Left lobe of liver (tissue), 2 donors: ENCODE data around the gene RNF227. TPM values are rescaled to one million over a fixed set of nuclear protein-coding genes. Genes with fewer than 3 reads are reported as not detected.
A peak's percentile ranks its signal among the peaks of the same experiment; 100 is the strongest.

ENCODE experiments used
- ATAC-seq: fragments of 200-7000 bp; cut with Tn5 transposase; one replicate; pipeline ENCODE4 v1.9.1; 2020; ENCODE audit warnings: mild to moderate bottlenecking, moderate library complexity
- DNase-seq: peaks from one replicate; pipeline ENCODE4 v3.0.0-alpha.2; 2020; ENCODE audit warnings: low spot score
- total RNA-seq: library from RNA; stranded (reverse); gene quantifications from one replicate; pipeline ENCODE4 v1.2.1, GENCODE V29; 2021
- donor health status: DM: no; HTN: no; CAD: no; lungs with moderate emphysema.
- donor health status: DM: no; HTN: yes; CAD: no.

The RNF227 gene
- total RNA-seq, 1 donor from 2014 or later = 0.23 TPM

- no peak for ATAC-seq
- no peak for DNase-seq
Observed at GRCh38 chr17:7930841-7931631, 14.9 kb upstream of the RNF227 start.

GRCh38 chr17:7929158-7930023 lies 13.3 kb upstream of the RNF227 start, which contains the start of gene KCNAB3:
Gene KCNAB3 (minus strand): TSS chr17:7929856. CDS start chr17:7929435, 421 bp downstream.
- ATAC-seq (no peak), DNase-seq (no peak)

GRCh38 chr17:7927596-7927995 lies 11.5 kb upstream of the RNF227 start:
- DNase-seq (no peak), ATAC-seq (no peak)

GRCh38 chr17:7922845-7923628 lies 6.9 kb upstream of the RNF227 start:
- DNase-seq (peak; percentile 70), ATAC-seq (peak; percentile 89)

- DNase-seq = no peak
- ATAC-seq = no peak
Observed at GRCh38 chr17:7922269-7922844, 6.3 kb upstream of the RNF227 start.

GRCh38 chr17:7916808-7917207 lies 719 bp upstream of the RNF227 start:
- DNase-seq = no peak
- no peak for ATAC-seq

- no peak for DNase-seq
- no peak for ATAC-seq
Observed at GRCh38 chr17:7916385-7916682, 245 bp upstream of the RNF227 start.

- DNase-seq (no peak), ATAC-seq (no peak)
Observed at GRCh38 chr17:7915179-7915610, 894 bp downstream of the RNF227 start.

- ATAC-seq (peak; percentile 66), DNase-seq (no peak)
Observed at GRCh38 chr17:7912927-7913524, 3.1 kb downstream of the RNF227 start.

GRCh38 chr17:7911116-7911515 lies 5.0 kb downstream of the RNF227 start:
- DNase-seq = no peak
- ATAC-seq = no peak

GRCh38 chr17:7910711-7911110 lies 5.4 kb downstream of the RNF227 start:
- no peak for DNase-seq
- ATAC-seq = no peak

- no peak for DNase-seq
- ATAC-seq = no peak
Observed at GRCh38 chr17:7910281-7910680, 5.8 kb downstream of the RNF227 start.

GRCh38 chr17:7909089-7909488 lies 7.0 kb downstream of the RNF227 start:
- ATAC-seq (no peak), DNase-seq (no peak)

- DNase-seq (no peak), ATAC-seq (no peak)
Observed at GRCh38 chr17:7903154-7904103, 12.7 kb downstream of the RNF227 start.

- no peak for DNase-seq
Observed at GRCh38 chr17:7897773-7898172, 18.3 kb downstream of the RNF227 start.

GRCh38 chr17:7897090-7897489 lies 19.0 kb downstream of the RNF227 start:
- ATAC-seq = no peak
- DNase-seq = no peak

More at GRCh38 chr17:7897773-7898172, 18.3 kb downstream of the RNF227 start:
- peak; percentile 98 for ATAC-seq

GRCh38 chr17:7894866-7895265 lies 21.2 kb downstream of the RNF227 start:
- ATAC-seq (no peak), DNase-seq (no peak)

- ATAC-seq (no peak), DNase-seq (no peak)
Observed at GRCh38 chr17:7894226-7894625, 21.9 kb downstream of the RNF227 start.

- ATAC-seq (no peak), DNase-seq (no peak)
Observed at GRCh38 chr17:7893187-7893880, 22.8 kb downstream of the RNF227 start.
